Left lung (tissue), 10 donors: ENCODE data around the gene VPS26A. TPM values are rescaled to one million over a fixed set of nuclear protein-coding genes. Genes with fewer than 3 reads are reported as not detected.
A peak's percentile ranks its signal among the peaks of the same experiment; 100 is the strongest.

Experiments used
- ATAC-seq: fragments of 200-7000 bp; cut with Tn5 transposase; one replicate; pipeline ENCODE4 v1.9.1; 2020; ENCODE audit warnings: moderate library complexity
- DNase-seq, 4 donors: peaks; one replicate each; pipeline ENCODE4 v3.0.0-alpha.2; 2013 to 2020
- H3K27ac ChIP-seq, 2 donors: fragments of 200-600 bp; sonication (generic) in 1 of 2; one replicate each; pipeline versions ENCODE4 v1.5.0 to v1.8.0; 2020 to 2021
- H3K27me3 ChIP-seq, 2 donors: fragments of 200-600 bp; sonication (generic) in 1 of 2; one replicate each; pipeline versions ENCODE4 v1.5.0 to v1.8.0; 2020 to 2021
- H3K36me3 ChIP-seq, 2 donors: fragments of 200-600 bp; sonication (generic) in 1 of 2; one replicate each; pipeline versions ENCODE4 v1.5.0 to v1.8.0; 2020 to 2021
- H3K4me1 ChIP-seq, 2 donors: fragments of 200-600 bp; one replicate each; pipeline ENCODE4 v1.8.0; 2021
- H3K4me3 ChIP-seq, 2 donors: fragments of 200-600 bp; sonication (generic) in 1 of 2; one replicate each; pipeline versions ENCODE4 v1.5.0 to v1.8.0; 2020 to 2021; ENCODE audit warnings: mild to moderate bottlenecking in 1 of 2
- H3K9me3 ChIP-seq, 2 donors: fragments of 200-600 bp; sonication (generic) in 1 of 2; one replicate each; pipeline versions ENCODE4 v1.5.0 to v1.8.0; 2020 to 2021
- CTCF ChIP-seq, 2 donors: fragments of 200-600 bp; sonication (generic) in 1 of 2; IDR thresholded peaks; one replicate each; pipeline versions ENCODE4 v1.5.0 to v1.8.0; 2021; ENCODE audit warnings: antibody characterized with exemption in 2 of 2
- intact Hi-C, 2 donors: fragments of 100-400 bp; cut with DNase I; formaldehyde crosslinking; loops; one replicate each; pipeline versions ENCODE4 v1.11.2 to v1.14.2; 2022
- polyA plus RNA-seq, 6 donors: library from polyadenylated mRNA; unstranded; fragments of 120-200 nt; gene quantifications; one replicate each; pipeline ENCODE4 v1.2.1, GENCODE V29; 2013; ENCODE audit not compliant: insufficient read length in 6 of 6
- total RNA-seq, 2 donors: library from RNA; stranded (reverse); fragmentation: NEBNext Ultra II Directional; extraction: Animal tissue kit (Norgen Biotek cat#: 25700); gene quantifications; one replicate each; pipeline ENCODE4 v1.2.1, GENCODE V29; 2021
- donor health status: DM: no; HTN: yes; CAD: no.
- donor health status: DM: no; HTN: no; CAD: no.

The VPS26A gene
- total and polyA plus RNA-seq, 8 donors, result 50.6 to 75.5 (median 68.7) TPM

DNA sequence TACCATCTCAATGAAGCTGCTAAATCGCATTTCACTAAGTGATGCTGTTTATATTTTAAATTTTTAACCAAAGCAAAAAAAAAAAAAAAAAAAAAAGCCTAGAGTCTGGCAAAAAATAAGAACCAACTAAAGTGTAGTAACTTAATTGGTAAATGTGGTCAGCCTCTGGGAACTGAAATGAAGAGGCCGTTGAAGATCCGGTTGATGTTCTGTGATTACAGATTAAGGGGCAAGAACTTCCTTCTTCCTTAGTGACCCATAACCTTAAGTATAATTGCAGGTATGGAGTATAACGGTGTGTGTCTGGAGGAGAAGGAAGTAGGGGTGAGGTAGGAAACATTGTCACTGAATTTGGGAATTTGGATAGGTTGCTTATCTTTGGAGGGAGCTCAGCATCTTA, 43.8 kb upstream of the VPS26A start:
- Histone ChIP-seq H3K36me3 (no peaks in the 10 kb centered on the region), H3K4me3 (no peak overlapping the region), H3K9me3 (no peaks in the 10 kb centered on the region), H3K4me1 (peaks cover 0 to 15% of the 10 kb centered on the region in 2 donors), H3K27me3 (no peaks in the 10 kb centered on the region), H3K27ac (no peak overlapping the region)
- intact Hi-C loops, result no loop called here
- ATAC-seq (no peak), DNase-seq (no peak)
- no peak for TF ChIP-seq CTCF (IDR thresholded peaks at IDR 0.05)

DNA sequence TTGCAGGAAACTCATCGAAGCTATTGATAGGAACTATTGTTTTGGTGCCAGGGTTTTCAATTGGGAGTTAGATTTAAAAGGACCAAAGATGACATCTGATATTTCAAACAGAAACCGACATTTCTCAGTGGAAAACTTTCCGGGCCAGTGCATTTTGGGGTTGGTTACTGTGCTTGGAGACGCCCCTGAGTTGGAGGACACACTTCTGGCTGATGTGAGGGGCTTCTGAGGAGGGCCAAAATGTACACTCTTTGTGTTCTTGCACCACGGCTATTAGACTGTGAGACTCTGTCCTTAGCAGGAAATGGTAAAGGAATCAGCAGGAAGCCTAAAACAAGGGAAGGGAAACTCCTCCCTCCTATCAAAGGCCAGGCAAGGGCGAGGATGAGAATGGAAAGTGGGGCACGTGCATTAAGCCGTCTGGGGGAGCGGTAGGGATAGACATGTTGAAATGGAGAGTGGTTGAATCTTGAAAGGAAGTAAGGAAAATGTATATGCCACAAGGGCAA, 37.9 kb upstream of the VPS26A start:
- Histone ChIP-seq H3K27me3 (no peaks in the 10 kb centered on the region), H3K4me3 (no peak overlapping the region), H3K9me3 (no peaks in the 10 kb centered on the region), H3K27ac (peak overlapping the region; percentile 93 to 95), H3K36me3 (no peaks in the 10 kb centered on the region), H3K4me1 (peaks cover 0 to 45% of the 10 kb centered on the region in 2 donors)
- no peak for TF ChIP-seq CTCF (IDR thresholded peaks at IDR 0.05)
- DNase-seq (no peak), ATAC-seq (no peak)
- intact Hi-C loops, result no loop called here

- peak within 1 kb of the TSS; percentile 28 to 55 for H3K4me3 ChIP-seq
- ATAC-seq (peak; percentile 78), DNase-seq (peak in 3 of 4 donors; percentile 12 to 79 (median 53))
- no peaks in the 10 kb centered on the region for H3K27me3 ChIP-seq
- H3K36me3 ChIP-seq, result no peaks in the 10 kb centered on the region
- H3K9me3 ChIP-seq, result no peaks in the 10 kb centered on the region
- peak within 1 kb of the TSS; percentile 93 to 95 for H3K27ac ChIP-seq
- intact Hi-C loops, result no loop called here
- TF ChIP-seq CTCF (IDR thresholded peaks at IDR 0.05), result no peak
- H3K4me1 ChIP-seq, result peaks cover 0 to 62% of the 10 kb centered on the region in 2 donors
Measured at GRCh38 chr10:69087590-69088470, 36.1 kb upstream of the VPS26A start, which contains the start of gene SRGN. Gene SRGN, plus strand, starts transcription at chr10:69088103. Its CDS starts 55 bp downstream, at chr10:69088158.

DNA sequence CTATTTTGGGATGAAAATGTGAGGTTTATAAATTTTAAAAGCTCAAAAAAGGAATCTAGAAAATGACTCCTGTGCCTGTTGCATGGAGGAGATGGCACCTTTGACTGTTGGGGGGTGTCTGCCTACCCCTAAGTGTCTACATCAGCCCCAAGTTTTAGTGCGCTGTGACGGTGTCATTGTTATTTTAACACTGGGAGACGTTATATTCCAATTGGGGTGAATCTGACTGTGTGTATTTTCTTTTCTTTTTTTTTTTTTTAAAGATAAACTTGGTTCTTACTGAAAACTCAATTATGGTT, 35.6 kb upstream of the VPS26A start:
- Histone ChIP-seq H3K27me3 (no peaks in the 10 kb centered on the region), H3K36me3 (no peaks in the 10 kb centered on the region), H3K4me1 (peaks cover 0 to 67% of the 10 kb centered on the region in 2 donors), H3K4me3 (peak overlapping the region; percentile 28 to 55), H3K9me3 (no peaks in the 10 kb centered on the region), H3K27ac (peak overlapping the region; percentile 93 to 95)
- ATAC-seq, result no peak
- TF ChIP-seq CTCF (IDR thresholded peaks at IDR 0.05), result no peak
- intact Hi-C loops, result no loop called here
- no peak for DNase-seq

- peak overlapping the region; percentile 93 to 95 for H3K27ac ChIP-seq
- TF ChIP-seq CTCF (IDR thresholded peaks at IDR 0.05), result no peak
- DNase-seq, result no peak
- H3K9me3 ChIP-seq, result no peaks in the 10 kb centered on the region
- intact Hi-C loops, result no loop called here
- peak; percentile 28 for ATAC-seq
- H3K4me3 ChIP-seq, result peak overlapping the region; percentile 28 to 55
- no peaks in the 10 kb centered on the region for H3K36me3 ChIP-seq
- no peaks in the 10 kb centered on the region for H3K27me3 ChIP-seq
- peaks cover 0 to 73% of the 10 kb centered on the region in 2 donors for H3K4me1 ChIP-seq
Measured at GRCh38 chr10:69088801-69089501, 35.0 kb upstream of the VPS26A start.
